WTC11 (cell line): Measurements from ENCODE around the gene SGTA. TPM values are rescaled to one million over a fixed set of nuclear protein-coding genes. Genes with fewer than 3 reads are reported as not detected.

Experiments used
- ATAC-seq: fragments of 200-7000 bp; cut with Tn5 transposase; 2 replicates; pipeline ENCODE4 v1.10.0; 2021; ENCODE audit warnings: mild to moderate bottlenecking, moderate library complexity
- CTCF ChIA-PET: fragments of 300-600 bp; sonication (Branson Sonifier 250); formaldehyde crosslinking; loops from one replicate; lab custom pipeline; 2021; ENCODE audit warnings: antibody characterized with exemption; lab: Charles Lee
- POLR2A ChIA-PET: fragments of 350-600 bp; sonication (Branson Sonifier 250); formaldehyde crosslinking; loops from one replicate; lab custom pipeline; 2021; ENCODE audit warnings: antibody characterized with exemption; lab: Charles Lee
- DNase-seq: peaks from one replicate; pipeline ENCODE4 v3.0.0; 2021; ENCODE audit warnings: low spot score
- H3K27ac Mint-ChIP-seq: 2 replicates; pipeline ENCODE4 v1.8.0; 2021; ENCODE audit warnings: mixed read lengths
- H3K27me3 Mint-ChIP-seq: 2 replicates; pipeline ENCODE4 v1.8.0; 2021; ENCODE audit warnings: low read depth, mild to moderate bottlenecking, moderate library complexity, mixed read lengths
- H3K36me3 Mint-ChIP-seq: 2 replicates; pipeline ENCODE4 v1.8.0; 2021; ENCODE audit warnings: mixed read lengths
- H3K4me1 Mint-ChIP-seq: 2 replicates; pipeline ENCODE4 v1.8.0; 2022; ENCODE audit warnings: mixed read lengths
- H3K4me3 Mint-ChIP-seq: 2 replicates; pipeline ENCODE4 v1.8.0; 2021; ENCODE audit warnings: mild to moderate bottlenecking, moderate library complexity, mixed read lengths
- H3K9me3 Mint-ChIP-seq: 2 replicates; pipeline ENCODE4 v1.8.0; 2021; ENCODE audit warnings: mixed read lengths
- IRF2 ChIP-seq: sonication (generic); formaldehyde crosslinking; IDR thresholded peaks from 2 replicates; pipeline ENCODE4 v1.8.0; 2022; ENCODE audit warnings: low read depth, missing genetic modification reagents, borderline replicate concordance
- KAT7 ChIP-seq: sonication (generic); formaldehyde crosslinking; IDR thresholded peaks from 2 replicates; pipeline ENCODE4 v1.8.1; 2023; ENCODE audit warnings: missing genetic modification reagents, mild to moderate bottlenecking, borderline replicate concordance
- MXD4 ChIP-seq: fragments of 250-450 bp; sonication (Bioruptor Pico); IDR thresholded peaks from 2 replicates; pipeline ENCODE4 v1.8.0; 2021; ENCODE audit warnings: mild to moderate bottlenecking, moderate library complexity, borderline replicate concordance
- ZNF121 ChIP-seq: sonication (generic); formaldehyde crosslinking; IDR thresholded peaks from 2 replicates; pipeline ENCODE4 v1.8.0; 2023; ENCODE audit warnings: missing genetic modification reagents
- ZNF232 ChIP-seq: sonication (generic); formaldehyde crosslinking; IDR thresholded peaks from 2 replicates; pipeline ENCODE4 v1.8.0; 2022; ENCODE audit warnings: mild to moderate bottlenecking, missing genetic modification reagents
- total RNA-seq: library from RNA; stranded (reverse); gene quantifications from 3 replicates; pipeline ENCODE4 v1.2.3, GENCODE V29; 2021
- TF ChIP-seq, protein P1 (sequence below): sonication (generic); formaldehyde crosslinking; IDR thresholded peaks from 2 replicates; pipeline ENCODE4 v1.8.1; 2022; ENCODE audit warnings: mild to moderate bottlenecking, missing genetic modification reagents, moderate library complexity, borderline replicate concordance
- TF ChIP-seq, protein P2 (sequence below): sonication (generic); formaldehyde crosslinking; IDR thresholded peaks from 2 replicates; pipeline ENCODE4 v1.8.1; 2023; ENCODE audit warnings: mild to moderate bottlenecking, missing genetic modification reagents
- TF ChIP-seq, protein P3 (sequence below): sonication (generic); formaldehyde crosslinking; IDR thresholded peaks from 2 replicates; pipeline ENCODE4 v1.8.1; 2023; ENCODE audit warnings: mild to moderate bottlenecking, missing genetic modification reagents, moderate library complexity
- TF ChIP-seq, protein P4 (sequence below): fragments of 250-450 bp; sonication (Bioruptor Pico); IDR thresholded peaks from 2 replicates; pipeline ENCODE4 v1.9.0; 2021; ENCODE audit warnings: moderate library complexity, mild to moderate bottlenecking, inconsistent platforms, borderline replicate concordance
- TF ChIP-seq, protein P5 (sequence below): fragments of 250-450 bp; sonication (Bioruptor Pico); IDR thresholded peaks from 2 replicates; pipeline ENCODE4 v1.8.0; 2021; ENCODE audit warnings: mild to moderate bottlenecking
- TF ChIP-seq, protein P6 (sequence below): fragments of 250-450 bp; sonication (Bioruptor Pico); IDR thresholded peaks from 2 replicates; pipeline ENCODE4 v1.9.0; 2021; ENCODE audit warnings: mild to moderate bottlenecking, borderline replicate concordance
- TF ChIP-seq, protein P7 (sequence below): sonication (generic); formaldehyde crosslinking; IDR thresholded peaks from 2 replicates; pipeline ENCODE4 v1.8.0; 2023; ENCODE audit warnings: missing genetic modification reagents
- TF ChIP-seq, protein P8 (sequence below): sonication (generic); formaldehyde crosslinking; IDR thresholded peaks from 2 replicates; pipeline ENCODE4 v1.8.1; 2022; ENCODE audit warnings: mild to moderate bottlenecking, moderate library complexity, missing genetic modification reagents

The SGTA gene
- total RNA-seq, 1 experiment from 2014 or later = 91.2 TPM

DNA sequence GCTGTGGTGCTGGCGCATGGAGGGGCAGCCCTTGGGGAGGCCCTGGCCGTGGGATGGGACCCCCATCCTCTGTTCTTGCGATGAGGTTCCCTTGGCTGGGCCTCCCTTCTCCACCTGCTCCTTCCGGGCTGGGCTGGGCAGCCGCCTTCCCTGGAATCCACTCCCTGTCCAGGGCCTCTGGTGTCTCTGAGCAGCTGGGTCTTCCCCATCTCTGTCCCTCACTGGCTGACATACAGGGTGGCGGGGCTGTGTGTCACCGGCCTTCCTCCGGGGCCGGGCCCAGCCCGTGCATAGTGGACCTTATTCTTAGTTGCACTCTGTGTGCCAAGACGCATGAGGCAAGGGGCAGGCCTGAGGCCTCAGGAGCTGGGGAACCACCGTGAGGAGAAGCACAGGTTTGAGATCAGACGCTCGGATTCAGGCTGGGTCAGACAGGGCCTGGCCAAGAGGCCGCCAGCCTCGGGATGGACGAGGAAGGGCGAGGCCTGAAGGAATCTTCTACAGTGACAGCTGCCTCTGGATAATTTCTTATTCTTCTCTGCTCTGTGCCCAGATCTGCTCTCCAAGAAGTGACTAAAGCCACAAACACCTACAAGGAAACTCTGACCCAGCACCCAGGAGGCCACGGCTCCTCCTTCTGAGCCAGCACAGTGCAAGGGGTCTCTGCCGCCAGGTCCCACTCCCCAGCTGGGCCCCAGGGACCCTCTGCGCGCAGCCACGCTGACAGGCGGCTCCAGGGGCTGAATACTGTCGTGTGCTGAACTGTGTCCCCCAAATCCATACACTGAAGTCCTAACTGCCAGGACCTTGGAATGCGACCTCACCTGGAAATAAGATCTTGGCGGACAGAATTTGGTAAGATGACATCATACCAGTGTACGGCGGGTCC is 11.0 kb downstream of the SGTA start (continued):
- TF ChIP-seq, protein P1, sequence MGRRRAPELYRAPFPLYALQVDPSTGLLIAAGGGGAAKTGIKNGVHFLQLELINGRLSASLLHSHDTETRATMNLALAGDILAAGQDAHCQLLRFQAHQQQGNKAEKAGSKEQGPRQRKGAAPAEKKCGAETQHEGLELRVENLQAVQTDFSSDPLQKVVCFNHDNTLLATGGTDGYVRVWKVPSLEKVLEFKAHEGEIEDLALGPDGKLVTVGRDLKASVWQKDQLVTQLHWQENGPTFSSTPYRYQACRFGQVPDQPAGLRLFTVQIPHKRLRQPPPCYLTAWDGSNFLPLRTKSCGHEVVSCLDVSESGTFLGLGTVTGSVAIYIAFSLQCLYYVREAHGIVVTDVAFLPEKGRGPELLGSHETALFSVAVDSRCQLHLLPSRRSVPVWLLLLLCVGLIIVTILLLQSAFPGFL (CRISPR knock-in tag) = no peak
- TF ChIP-seq, all 79 proteins: peak for 0

DNA sequence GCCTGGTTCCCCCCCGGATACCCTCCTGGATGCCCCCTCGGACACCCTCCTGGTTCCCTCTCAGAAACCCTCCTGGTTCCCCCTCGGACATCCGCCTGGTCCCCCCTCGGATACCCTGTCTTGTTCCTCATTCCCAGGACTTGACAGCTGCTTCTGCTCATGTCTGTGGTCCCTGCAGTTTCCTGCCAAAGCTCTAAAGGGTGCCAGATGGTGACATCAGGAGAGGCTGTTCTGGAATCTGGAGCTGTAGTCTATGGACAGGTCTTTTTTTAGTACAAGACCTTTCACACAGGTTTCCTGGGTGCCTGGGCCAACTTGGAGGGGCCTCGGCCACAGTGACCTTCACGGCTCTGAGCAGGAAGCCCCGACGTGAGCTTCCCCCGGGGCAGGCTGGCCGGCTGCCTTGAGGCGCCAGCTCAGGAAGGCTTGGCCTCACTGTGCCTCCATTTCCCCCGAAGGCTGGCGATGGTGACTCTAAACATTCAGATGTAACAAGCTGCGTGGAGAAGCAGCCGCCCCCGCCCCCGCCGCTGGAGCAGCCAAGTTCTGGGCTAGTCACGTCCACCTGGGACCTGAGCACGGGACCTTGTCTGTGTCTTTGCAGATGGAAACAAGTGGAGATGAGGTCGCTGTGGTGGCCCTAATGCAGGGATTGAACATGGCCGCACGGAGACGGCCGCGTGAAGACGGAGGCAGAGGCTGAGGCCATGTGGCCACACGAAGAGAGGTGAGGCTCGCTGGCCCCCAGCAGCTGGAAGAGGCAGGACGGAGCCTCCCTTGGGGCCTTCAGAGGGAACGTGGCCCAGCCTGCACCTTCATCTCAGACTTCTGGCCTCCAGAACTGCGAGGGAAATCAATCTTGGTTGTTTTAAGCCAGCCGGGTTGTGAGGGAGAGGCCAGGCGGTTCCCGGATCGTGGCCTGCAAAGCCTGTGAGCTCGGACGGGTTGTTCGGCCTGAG is 12.7 kb downstream of the SGTA start:
- Mint-ChIP-seq H3K27ac (no peak overlapping the region), H3K4me1 (no peaks in the 10 kb centered on the region), H3K4me3 (no peak overlapping the region), H3K36me3 (peaks cover 2% of the 10 kb centered on the region; the same call in 1 of the 2 replicates), H3K27me3 (no peaks in the 10 kb centered on the region), H3K9me3 (no peaks in the 10 kb centered on the region)
- no peak for TF ChIP-seq ZNF121
- TF ChIP-seq, protein P2, sequence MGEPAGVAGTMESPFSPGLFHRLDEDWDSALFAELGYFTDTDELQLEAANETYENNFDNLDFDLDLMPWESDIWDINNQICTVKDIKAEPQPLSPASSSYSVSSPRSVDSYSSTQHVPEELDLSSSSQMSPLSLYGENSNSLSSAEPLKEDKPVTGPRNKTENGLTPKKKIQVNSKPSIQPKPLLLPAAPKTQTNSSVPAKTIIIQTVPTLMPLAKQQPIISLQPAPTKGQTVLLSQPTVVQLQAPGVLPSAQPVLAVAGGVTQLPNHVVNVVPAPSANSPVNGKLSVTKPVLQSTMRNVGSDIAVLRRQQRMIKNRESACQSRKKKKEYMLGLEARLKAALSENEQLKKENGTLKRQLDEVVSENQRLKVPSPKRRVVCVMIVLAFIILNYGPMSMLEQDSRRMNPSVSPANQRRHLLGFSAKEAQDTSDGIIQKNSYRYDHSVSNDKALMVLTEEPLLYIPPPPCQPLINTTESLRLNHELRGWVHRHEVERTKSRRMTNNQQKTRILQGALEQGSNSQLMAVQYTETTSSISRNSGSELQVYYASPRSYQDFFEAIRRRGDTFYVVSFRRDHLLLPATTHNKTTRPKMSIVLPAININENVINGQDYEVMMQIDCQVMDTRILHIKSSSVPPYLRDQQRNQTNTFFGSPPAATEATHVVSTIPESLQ (CRISPR knock-in tag) = no peak
- TF ChIP-seq, protein P3, sequence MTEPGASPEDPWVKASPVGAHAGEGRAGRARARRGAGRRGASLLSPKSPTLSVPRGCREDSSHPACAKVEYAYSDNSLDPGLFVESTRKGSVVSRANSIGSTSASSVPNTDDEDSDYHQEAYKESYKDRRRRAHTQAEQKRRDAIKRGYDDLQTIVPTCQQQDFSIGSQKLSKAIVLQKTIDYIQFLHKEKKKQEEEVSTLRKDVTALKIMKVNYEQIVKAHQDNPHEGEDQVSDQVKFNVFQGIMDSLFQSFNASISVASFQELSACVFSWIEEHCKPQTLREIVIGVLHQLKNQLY (CRISPR knock-in tag) = no peak
- TF ChIP-seq, protein P1 (CRISPR knock-in tag) = no peak
- no peak for TF ChIP-seq IRF2
- TF ChIP-seq KAT7 (CRISPR knock-in tag) = no peak
- no peak for TF ChIP-seq MXD4
- TF ChIP-seq, protein P4, sequence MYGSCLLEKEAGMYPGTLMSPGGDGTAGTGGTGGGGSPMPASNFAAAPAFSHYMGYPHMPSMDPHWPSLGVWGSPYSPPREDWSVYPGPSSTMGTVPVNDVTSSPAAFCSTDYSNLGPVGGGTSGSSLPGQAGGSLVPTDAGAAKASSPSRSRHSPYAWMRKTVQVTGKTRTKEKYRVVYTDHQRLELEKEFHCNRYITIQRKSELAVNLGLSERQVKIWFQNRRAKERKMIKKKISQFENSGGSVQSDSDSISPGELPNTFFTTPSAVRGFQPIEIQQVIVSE (CRISPR knock-in tag) = no peak
- no peak for TF ChIP-seq ZNF232
- TF ChIP-seq, protein P5, sequence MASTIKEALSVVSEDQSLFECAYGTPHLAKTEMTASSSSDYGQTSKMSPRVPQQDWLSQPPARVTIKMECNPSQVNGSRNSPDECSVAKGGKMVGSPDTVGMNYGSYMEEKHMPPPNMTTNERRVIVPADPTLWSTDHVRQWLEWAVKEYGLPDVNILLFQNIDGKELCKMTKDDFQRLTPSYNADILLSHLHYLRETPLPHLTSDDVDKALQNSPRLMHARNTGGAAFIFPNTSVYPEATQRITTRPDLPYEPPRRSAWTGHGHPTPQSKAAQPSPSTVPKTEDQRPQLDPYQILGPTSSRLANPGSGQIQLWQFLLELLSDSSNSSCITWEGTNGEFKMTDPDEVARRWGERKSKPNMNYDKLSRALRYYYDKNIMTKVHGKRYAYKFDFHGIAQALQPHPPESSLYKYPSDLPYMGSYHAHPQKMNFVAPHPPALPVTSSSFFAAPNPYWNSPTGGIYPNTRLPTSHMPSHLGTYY = no peak
- ATAC-seq (no peak), DNase-seq (no peak)
- CTCF ChIA-PET = interaction anchor here (0.7 kb wide), 1 partner anchor 20 kb away, joined by 3 read pairs; no protein-coding TSS in a partner anchor
- POLR2A ChIA-PET = interaction anchor here (0.6 kb wide), 1 partner anchor 1205 kb away, joined by 6 read pairs; no protein-coding TSS in a partner anchor

DNA sequence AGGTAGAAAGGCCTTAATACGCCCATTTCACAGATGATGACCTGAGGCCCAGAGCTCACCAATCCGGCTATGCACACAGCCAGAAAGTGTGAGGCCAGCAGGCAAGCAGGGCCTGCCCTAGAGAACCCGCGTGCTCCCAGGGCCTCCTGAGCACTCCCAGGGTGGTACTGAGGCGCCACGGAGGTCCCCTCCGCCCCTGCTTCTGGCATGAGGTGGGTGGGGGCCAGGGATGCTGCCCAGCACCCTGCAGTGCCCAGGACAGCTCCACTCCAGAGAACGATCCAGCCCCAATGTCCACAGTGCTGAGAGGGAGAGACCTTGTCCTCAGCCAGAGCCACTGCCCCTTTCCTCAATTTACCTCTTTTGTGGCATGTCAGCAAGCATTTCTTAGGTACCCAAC is 13.9 kb downstream of the SGTA start:
- no peak for ATAC-seq
- H3K27me3 Mint-ChIP-seq = no peaks in the 10 kb centered on the region
- TF ChIP-seq, protein P6, sequence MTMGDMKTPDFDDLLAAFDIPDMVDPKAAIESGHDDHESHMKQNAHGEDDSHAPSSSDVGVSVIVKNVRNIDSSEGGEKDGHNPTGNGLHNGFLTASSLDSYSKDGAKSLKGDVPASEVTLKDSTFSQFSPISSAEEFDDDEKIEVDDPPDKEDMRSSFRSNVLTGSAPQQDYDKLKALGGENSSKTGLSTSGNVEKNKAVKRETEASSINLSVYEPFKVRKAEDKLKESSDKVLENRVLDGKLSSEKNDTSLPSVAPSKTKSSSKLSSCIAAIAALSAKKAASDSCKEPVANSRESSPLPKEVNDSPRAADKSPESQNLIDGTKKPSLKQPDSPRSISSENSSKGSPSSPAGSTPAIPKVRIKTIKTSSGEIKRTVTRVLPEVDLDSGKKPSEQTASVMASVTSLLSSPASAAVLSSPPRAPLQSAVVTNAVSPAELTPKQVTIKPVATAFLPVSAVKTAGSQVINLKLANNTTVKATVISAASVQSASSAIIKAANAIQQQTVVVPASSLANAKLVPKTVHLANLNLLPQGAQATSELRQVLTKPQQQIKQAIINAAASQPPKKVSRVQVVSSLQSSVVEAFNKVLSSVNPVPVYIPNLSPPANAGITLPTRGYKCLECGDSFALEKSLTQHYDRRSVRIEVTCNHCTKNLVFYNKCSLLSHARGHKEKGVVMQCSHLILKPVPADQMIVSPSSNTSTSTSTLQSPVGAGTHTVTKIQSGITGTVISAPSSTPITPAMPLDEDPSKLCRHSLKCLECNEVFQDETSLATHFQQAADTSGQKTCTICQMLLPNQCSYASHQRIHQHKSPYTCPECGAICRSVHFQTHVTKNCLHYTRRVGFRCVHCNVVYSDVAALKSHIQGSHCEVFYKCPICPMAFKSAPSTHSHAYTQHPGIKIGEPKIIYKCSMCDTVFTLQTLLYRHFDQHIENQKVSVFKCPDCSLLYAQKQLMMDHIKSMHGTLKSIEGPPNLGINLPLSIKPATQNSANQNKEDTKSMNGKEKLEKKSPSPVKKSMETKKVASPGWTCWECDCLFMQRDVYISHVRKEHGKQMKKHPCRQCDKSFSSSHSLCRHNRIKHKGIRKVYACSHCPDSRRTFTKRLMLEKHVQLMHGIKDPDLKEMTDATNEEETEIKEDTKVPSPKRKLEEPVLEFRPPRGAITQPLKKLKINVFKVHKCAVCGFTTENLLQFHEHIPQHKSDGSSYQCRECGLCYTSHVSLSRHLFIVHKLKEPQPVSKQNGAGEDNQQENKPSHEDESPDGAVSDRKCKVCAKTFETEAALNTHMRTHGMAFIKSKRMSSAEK = no peak
- TF ChIP-seq, protein P7, sequence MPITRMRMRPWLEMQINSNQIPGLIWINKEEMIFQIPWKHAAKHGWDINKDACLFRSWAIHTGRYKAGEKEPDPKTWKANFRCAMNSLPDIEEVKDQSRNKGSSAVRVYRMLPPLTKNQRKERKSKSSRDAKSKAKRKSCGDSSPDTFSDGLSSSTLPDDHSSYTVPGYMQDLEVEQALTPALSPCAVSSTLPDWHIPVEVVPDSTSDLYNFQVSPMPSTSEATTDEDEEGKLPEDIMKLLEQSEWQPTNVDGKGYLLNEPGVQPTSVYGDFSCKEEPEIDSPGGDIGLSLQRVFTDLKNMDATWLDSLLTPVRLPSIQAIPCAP (CRISPR knock-in tag) = no peak
- TF ChIP-seq, protein P8, sequence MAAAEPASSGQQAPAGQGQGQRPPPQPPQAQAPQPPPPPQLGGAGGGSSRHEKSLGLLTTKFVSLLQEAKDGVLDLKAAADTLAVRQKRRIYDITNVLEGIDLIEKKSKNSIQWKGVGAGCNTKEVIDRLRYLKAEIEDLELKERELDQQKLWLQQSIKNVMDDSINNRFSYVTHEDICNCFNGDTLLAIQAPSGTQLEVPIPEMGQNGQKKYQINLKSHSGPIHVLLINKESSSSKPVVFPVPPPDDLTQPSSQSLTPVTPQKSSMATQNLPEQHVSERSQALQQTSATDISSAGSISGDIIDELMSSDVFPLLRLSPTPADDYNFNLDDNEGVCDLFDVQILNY (CRISPR knock-in tag) = no peak
- H3K4me3 Mint-ChIP-seq = no peak overlapping the region
- ChIA-PET POLR2A (no interaction called here), CTCF (interaction anchor here (0.5 to 1.0 kb wide), 2 partner anchors 41 to 323 kb away, joined by 3 read pairs; no protein-coding TSS in a partner anchor)
- H3K9me3 Mint-ChIP-seq = no peaks in the 10 kb centered on the region
- DNase-seq = no peak
- peaks cover 7% of the 10 kb centered on the region; the same call in 1 of the 2 replicates for H3K36me3 Mint-ChIP-seq
- no peak overlapping the region for H3K27ac Mint-ChIP-seq
- H3K4me1 Mint-ChIP-seq = no peaks in the 10 kb centered on the region
